H9 (cell line): ENCODE data around the gene SDR42E2. TPM values are rescaled to one million over a fixed set of nuclear protein-coding genes. Genes with fewer than 3 reads are reported as not detected.
A peak's percentile ranks its signal among the peaks of the same experiment; 100 is the strongest.

Experiments
- DNase-seq: peaks from one replicate; pipeline ENCODE4 v3.0.0-alpha.2; 2017
- H2AFZ ChIP-seq: one replicate; pipeline ENCODE4 v1.6.1; 2013; ENCODE audit warnings: mild to moderate bottlenecking, low read length, control low read depth, moderate library complexity
- H2AK5ac ChIP-seq: 2 replicates; pipeline ENCODE4 v1.6.1; 2013; ENCODE audit warnings: low read length, control low read depth, mixed read lengths; ENCODE audit not compliant: insufficient read length
- H2BK120ac ChIP-seq: one replicate; pipeline ENCODE4 v1.6.1; 2013; ENCODE audit warnings: low read depth, mild to moderate bottlenecking, low read length, control low read depth, inconsistent platforms; ENCODE audit not compliant: poor library complexity, severe bottlenecking
- H2BK12ac ChIP-seq: 2 replicates; pipeline ENCODE4 v1.6.1; 2013; ENCODE audit warnings: low read length, control low read depth, mixed read lengths, low read depth; ENCODE audit not compliant: insufficient read length
- H2BK15ac ChIP-seq: 2 replicates; pipeline ENCODE4 v1.6.1; 2013; ENCODE audit warnings: low read depth, low read length, control low read depth
- H2BK20ac ChIP-seq: one replicate; pipeline ENCODE4 v1.6.1; 2013; ENCODE audit warnings: low read depth, mild to moderate bottlenecking, low read length, control low read depth, inconsistent platforms; ENCODE audit not compliant: poor library complexity, severe bottlenecking
- H2BK5ac ChIP-seq: 2 replicates; pipeline ENCODE4 v1.6.1; 2013; ENCODE audit warnings: low read length, control low read depth, mixed read lengths; ENCODE audit not compliant: insufficient read length
- H3K14ac ChIP-seq: 2 replicates; pipeline ENCODE4 v1.6.1; 2013; ENCODE audit warnings: low read length, control low read depth; ENCODE audit not compliant: insufficient read depth
- H3K18ac ChIP-seq: 2 replicates; pipeline ENCODE4 v1.6.1; 2013; ENCODE audit warnings: low read depth, mild to moderate bottlenecking, mixed read lengths, low read length, control low read depth; ENCODE audit not compliant: insufficient read length
- H3K23ac ChIP-seq: 2 replicates; pipeline ENCODE4 v1.6.1; 2013; ENCODE audit warnings: low read length, control low read depth, mixed read lengths, low read depth; ENCODE audit not compliant: insufficient read length
- H3K23me2 ChIP-seq: 2 replicates; pipeline ENCODE4 v1.6.1; 2013; ENCODE audit warnings: low read depth, mild to moderate bottlenecking, mixed read lengths, low read length, control low read depth; ENCODE audit not compliant: insufficient read length, poor library complexity, severe bottlenecking
- H3K27ac ChIP-seq: 2 replicates; pipeline ENCODE4 v1.5.1; 2013; ENCODE audit warnings: low read length, control low read depth, mixed read lengths, low read depth; ENCODE audit not compliant: insufficient read length
- H3K27me3 ChIP-seq: 2 replicates; pipeline ENCODE4 v1.6.1; 2013; ENCODE audit warnings: low read length, control low read depth, inconsistent platforms; ENCODE audit not compliant: insufficient read depth
- H3K4ac ChIP-seq: 2 replicates; pipeline ENCODE4 v1.6.1; 2013; ENCODE audit warnings: low read depth, mild to moderate bottlenecking, control low read depth, inconsistent platforms, low read length, moderate library complexity
- H3K4me1 ChIP-seq: 2 replicates; pipeline ENCODE4 v1.6.1; 2013; ENCODE audit warnings: low read length, control low read depth, inconsistent platforms; ENCODE audit not compliant: insufficient read depth
- H3K4me2 ChIP-seq: 2 replicates; pipeline ENCODE4 v1.6.1; 2013; ENCODE audit warnings: low read length, control low read depth, mixed read lengths; ENCODE audit not compliant: insufficient read length, insufficient read depth
- H3K56ac ChIP-seq: 2 replicates; pipeline ENCODE4 v1.6.1; 2013; ENCODE audit warnings: low read depth, mild to moderate bottlenecking, mixed read lengths, low read length, control low read depth; ENCODE audit not compliant: insufficient read length
- H3K79me1 ChIP-seq: 2 replicates; pipeline ENCODE4 v1.6.1; 2013; ENCODE audit warnings: low read depth, mild to moderate bottlenecking, moderate library complexity, low read length, control low read depth, inconsistent platforms; ENCODE audit not compliant: insufficient read depth, poor library complexity, severe bottlenecking
- H3K79me2 ChIP-seq: 2 replicates; pipeline ENCODE4 v1.6.1; 2013; ENCODE audit warnings: low read length, control low read depth, inconsistent platforms; ENCODE audit not compliant: insufficient read depth
- H3K9ac ChIP-seq: 2 replicates; pipeline ENCODE4 v1.6.1; 2013; ENCODE audit warnings: low read length, control low read depth, mixed read lengths; ENCODE audit not compliant: insufficient read length; ENCODE audit errors: extremely low read depth
- H3K9me3 ChIP-seq: one replicate; pipeline ENCODE4 v1.6.1; 2013; ENCODE audit warnings: low read depth, low read length, inconsistent platforms; ENCODE audit not compliant: control insufficient read depth
- H3T11ph ChIP-seq: one replicate; pipeline ENCODE4 v1.6.1; 2013; ENCODE audit warnings: mild to moderate bottlenecking, low read length, control low read depth, inconsistent platforms
- H4K20me1 ChIP-seq: one replicate; pipeline ENCODE4 v1.6.1; 2013; ENCODE audit not compliant: control insufficient read depth, insufficient read length, insufficient read depth
- H4K5ac ChIP-seq: 2 replicates; pipeline ENCODE4 v1.6.1; 2013; ENCODE audit warnings: low read depth, mild to moderate bottlenecking, mixed read lengths, low read length, control low read depth; ENCODE audit not compliant: insufficient read length
- H4K8ac ChIP-seq: replicated peaks from 2 replicates; pipeline ENCODE4 v1.6.1; 2013; ENCODE audit warnings: low read length, control low read depth, mixed read lengths, low read depth; ENCODE audit not compliant: insufficient read length
- H4K91ac ChIP-seq: 2 replicates; pipeline ENCODE4 v1.6.1; 2013; ENCODE audit warnings: low read depth, mild to moderate bottlenecking, moderate library complexity, mixed read lengths, low read length, control low read depth; ENCODE audit not compliant: insufficient read length
- H3K27ac Mint-ChIP-seq, 3 experiments: 2 replicates in 2 of 3; 3 replicates in 1 of 3; pipeline ENCODE4 v1.8.0; 2020 to 2021; ENCODE audit warnings: mixed read lengths in 3 of 3, mild to moderate bottlenecking in 1 of 3, moderate library complexity in 1 of 3
- H3K27me3 Mint-ChIP-seq: 2 replicates; pipeline ENCODE4 v1.8.0; 2021; ENCODE audit warnings: low read depth, mild to moderate bottlenecking, moderate library complexity, mixed read lengths
- H3K36me3 Mint-ChIP-seq, 3 experiments: 2 replicates in 2 of 3; 3 replicates in 1 of 3; pipeline ENCODE4 v1.8.0; 2020 to 2021; ENCODE audit warnings: low read depth in 3 of 3, mixed read lengths in 3 of 3; ENCODE audit not compliant: insufficient read depth in 1 of 3
- H3K4me1 Mint-ChIP-seq, 2 experiments: 2 replicates each; pipeline ENCODE4 v1.8.0; 2020; ENCODE audit warnings: mixed read lengths in 2 of 2
- H3K4me3 Mint-ChIP-seq, 2 experiments: 2 replicates in 1 of 2; 3 replicates in 1 of 2; pipeline ENCODE4 v1.8.0; 2020 to 2021; ENCODE audit warnings: mild to moderate bottlenecking in 2 of 2, mixed read lengths in 2 of 2, moderate library complexity in 1 of 2
- H3K9me3 Mint-ChIP-seq, 2 experiments: 2 replicates in 1 of 2; 3 replicates in 1 of 2; pipeline ENCODE4 v1.8.0; 2020; ENCODE audit warnings: mild to moderate bottlenecking in 2 of 2, mixed read lengths in 2 of 2, moderate library complexity in 1 of 2
- CTCF ChIP-seq: fragments of 200-600 bp; sonication (generic); conservative IDR thresholded peaks from 3 replicates; pipeline ENCODE4 v1.8.0; 2021; ENCODE audit warnings: antibody characterized with exemption, mild to moderate bottlenecking
- WGBS: extraction: QIAGEN DNeasy Blood & Tissue Kit; methylation state at CpG from one replicate; pipeline ENCODE4 v1.1.7; 2013; ENCODE audit warnings: missing lambda C conversion rate, low lambda C conversion rate, mixed read lengths; ENCODE audit not compliant: insufficient read length; ENCODE audit errors: extremely low coverage; 5-methylcytosine and 5-hydroxymethylcytosine counted together
- total RNA-seq: library from RNA; stranded (reverse); gene quantifications from 2 replicates; pipeline ENCODE4 v1.2.1, GENCODE V29; 2021

The SDR42E2 gene
- total RNA-seq, 1 experiment from 2014 or later: 0.09 TPM

DNA sequence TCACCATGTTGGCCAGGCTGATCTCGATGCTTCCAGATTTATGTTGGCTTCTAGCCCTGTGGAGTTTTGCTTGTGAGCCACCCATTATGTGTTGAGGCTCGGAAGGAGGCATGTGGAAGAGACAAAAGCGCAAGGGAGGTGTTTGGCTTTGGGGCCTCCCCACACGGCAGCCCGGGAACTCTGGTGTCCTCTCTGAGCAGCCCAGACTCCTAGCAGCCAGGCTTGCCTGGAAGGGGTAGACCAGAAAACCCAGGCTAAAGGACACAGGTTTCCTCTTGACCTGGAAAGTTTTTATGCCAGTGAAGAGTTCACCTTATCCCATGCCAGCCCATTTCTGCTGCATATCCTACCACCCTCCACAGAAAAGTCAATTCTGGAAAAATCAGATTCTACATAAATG is 21.0 kb downstream of the SDR42E2 start:
- Histone ChIP-seq H2BK20ac (no peak overlapping the region), H2AK5ac (no peak overlapping the region), H3K79me1 (no peaks in the 10 kb centered on the region), H3T11ph (no peak overlapping the region), H4K91ac (no peak overlapping the region), H2BK5ac (no peak overlapping the region), H3K4ac (no peak overlapping the region), H3K23ac (no peak overlapping the region), H3K79me2 (no peaks in the 10 kb centered on the region), H3K27me3 (no peaks in the 10 kb centered on the region), H2BK15ac (no peak overlapping the region), H3K4me2 (no peak overlapping the region), H3K14ac (no peak overlapping the region), H4K20me1 (no peaks in the 10 kb centered on the region), H2AFZ (no peak overlapping the region), H3K18ac (no peak overlapping the region), H4K5ac (no peak overlapping the region), H3K27ac (no peak overlapping the region), H2BK12ac (no peak overlapping the region), H3K9me3 (no peaks in the 10 kb centered on the region), H3K9ac (no peak overlapping the region), H2BK120ac (no peak overlapping the region), H3K4me1 (no peaks in the 10 kb centered on the region), H4K8ac (no peak overlapping the region), H3K56ac (no peak overlapping the region), H3K23me2 (no peaks in the 10 kb centered on the region)
- peaks cover 8% of the 10 kb centered on the region for H3K27me3 Mint-ChIP-seq
- DNase-seq: no peak
- H3K9me3 Mint-ChIP-seq: no peaks in the 10 kb centered on the region
- H3K36me3 Mint-ChIP-seq: no peaks in the 10 kb centered on the region
- H3K4me1 Mint-ChIP-seq: peaks cover 6 to 9% of the 10 kb centered on the region in 2 experiments
- TF ChIP-seq CTCF: no peak
- peak overlapping the region in 1 of 3 experiments; percentile 35; a peak in 1 of 7 replicates for H3K27ac Mint-ChIP-seq
- no peak overlapping the region for H3K4me3 Mint-ChIP-seq
- WGBS: no CpG with 5 or more reads among the region's 5 CpGs
